Measurements from ENCODE around the gene TTC7B. TPM values are rescaled to one million over a fixed set of nuclear protein-coding genes. Genes with fewer than 3 reads are reported as not detected.

The TTC7B gene
- total and polyA plus RNA-seq, 7 donors, result 5.5 to 70.9 (median 46.8) TPM

GRCh38 chr14:90799420-90799819, 16.8 kb downstream of the TTC7B start:
- H3K4me3 ChIP-seq, result no peak overlapping the region
- 72 to 85% methylated on average over 5 of the region's 5 CpGs for whole genome bisulfite sequencing, 2 donors
- intact Hi-C loops (cut with DNase I), result no loop called here

GRCh38 chr14:90797919-90798318, 18.3 kb downstream of the TTC7B start:
- Histone ChIP-seq H3K4me1 (peaks cover 0 to 16% (median 3%) of the 10 kb centered on the region in 4 donors), H3K9me3 (no peaks in the 10 kb centered on the region), H3K27me3 (no peaks in the 10 kb centered on the region), H3K27ac (no peak overlapping the region), H3K4me3 (no peak overlapping the region), H3K36me3 (no peaks in the 10 kb centered on the region)
- no peak for TF ChIP-seq POLR2AphosphoS5 (IDR thresholded peaks at IDR 0.05)
- TF ChIP-seq CTCF (IDR thresholded peaks at IDR 0.05), result no peak
- TF ChIP-seq POLR2A (IDR thresholded peaks at IDR 0.05), result no peak
- TF ChIP-seq EP300 (IDR thresholded peaks at IDR 0.05), result no peak
- DNase-seq, result no peak
- WGBS, 2 donors, result 96% methylated on average over 13 of the region's 13 CpGs
- intact Hi-C loops (cut with DNase I), result no loop called here

More at GRCh38 chr14:90799420-90799819, 16.8 kb downstream of the TTC7B start:
- Histone ChIP-seq H3K36me3 (no peaks in the 10 kb centered on the region), H3K27me3 (no peaks in the 10 kb centered on the region), H3K27ac (no peak overlapping the region), H3K9me3 (no peaks in the 10 kb centered on the region), H3K4me1 (peaks cover 0 to 18% (median 3%) of the 10 kb centered on the region in 4 donors)
- no peak for DNase-seq
- TF ChIP-seq POLR2AphosphoS5 (IDR thresholded peaks at IDR 0.05), result no peak
- TF ChIP-seq CTCF (IDR thresholded peaks at IDR 0.05), result no peak
- TF ChIP-seq EP300 (IDR thresholded peaks at IDR 0.05), result no peak

GRCh38 chr14:90797451-90797850, 18.8 kb downstream of the TTC7B start:
- Histone ChIP-seq H3K4me1 (peaks cover 0 to 16% (median 3%) of the 10 kb centered on the region in 4 donors), H3K36me3 (no peaks in the 10 kb centered on the region), H3K9me3 (no peaks in the 10 kb centered on the region), H3K4me3 (no peak overlapping the region), H3K27ac (no peak overlapping the region), H3K27me3 (no peaks in the 10 kb centered on the region)
- intact Hi-C loops (cut with DNase I), result no loop called here
- WGBS, 2 donors, result 62 to 81% methylated on average over 3 of the region's 3 CpGs
- DNase-seq, result no peak
- TF ChIP-seq EP300 (IDR thresholded peaks at IDR 0.05) (no peak), POLR2AphosphoS5 (IDR thresholded peaks at IDR 0.05) (no peak), POLR2A (IDR thresholded peaks at IDR 0.05) (no peak), CTCF (IDR thresholded peaks at IDR 0.05) (no peak)

DNA sequence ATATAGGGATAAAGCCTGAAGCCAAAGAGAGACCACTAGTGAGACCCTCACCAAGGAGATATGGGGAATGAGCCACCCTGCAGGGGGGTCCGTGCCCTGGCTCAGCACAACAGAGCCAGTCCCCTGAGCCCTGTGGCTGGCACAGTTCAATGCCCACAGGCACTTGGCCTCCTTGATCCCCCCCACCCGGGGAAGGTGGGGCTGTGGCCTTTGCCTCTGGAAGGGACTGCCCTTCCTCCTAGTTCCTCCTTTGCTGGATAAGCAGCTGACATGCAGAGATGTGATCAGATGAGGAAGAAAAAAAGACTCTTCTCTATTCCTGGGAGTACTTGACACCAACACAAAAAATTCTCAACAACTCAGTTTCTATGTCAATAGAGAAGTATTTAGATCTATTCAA, 19.9 kb downstream of the TTC7B start:
- Histone ChIP-seq H3K27me3 (no peaks in the 10 kb centered on the region), H3K27ac (no peak overlapping the region), H3K4me1 (peaks cover 0 to 16% (median 3%) of the 10 kb centered on the region in 4 donors), H3K36me3 (no peaks in the 10 kb centered on the region), H3K4me3 (no peak overlapping the region), H3K9me3 (no peaks in the 10 kb centered on the region)
- no peak for TF ChIP-seq CTCF (IDR thresholded peaks at IDR 0.05)
- no peak for TF ChIP-seq POLR2A (IDR thresholded peaks at IDR 0.05)
- TF ChIP-seq EP300 (IDR thresholded peaks at IDR 0.05), result no peak
- TF ChIP-seq POLR2AphosphoS5 (IDR thresholded peaks at IDR 0.05), result no peak
- DNase-seq, result no peak
- WGBS, 2 donors, result 41 to 53% methylated on average over 2 of the region's 2 CpGs
- intact Hi-C loops (cut with DNase I), result no loop called here

GRCh38 chr14:90795744-90796143, 20.5 kb downstream of the TTC7B start:
- DNase-seq, result no peak
- Histone ChIP-seq H3K27ac (no peak overlapping the region), H3K4me1 (peaks cover 0 to 16% (median 3%) of the 10 kb centered on the region in 4 donors), H3K9me3 (no peaks in the 10 kb centered on the region), H3K36me3 (no peaks in the 10 kb centered on the region), H3K27me3 (no peaks in the 10 kb centered on the region), H3K4me3 (no peak overlapping the region)
- TF ChIP-seq POLR2A (IDR thresholded peaks at IDR 0.05) (no peak), CTCF (IDR thresholded peaks at IDR 0.05) (no peak), POLR2AphosphoS5 (IDR thresholded peaks at IDR 0.05) (no peak), EP300 (IDR thresholded peaks at IDR 0.05) (no peak)
- intact Hi-C loops (cut with DNase I), result no loop called here
- 75% methylated on average over 8 of the region's 8 CpGs for WGBS, 2 donors
